ENCODE measurements around the gene ROR2.

ROR2 gene

DNA sequence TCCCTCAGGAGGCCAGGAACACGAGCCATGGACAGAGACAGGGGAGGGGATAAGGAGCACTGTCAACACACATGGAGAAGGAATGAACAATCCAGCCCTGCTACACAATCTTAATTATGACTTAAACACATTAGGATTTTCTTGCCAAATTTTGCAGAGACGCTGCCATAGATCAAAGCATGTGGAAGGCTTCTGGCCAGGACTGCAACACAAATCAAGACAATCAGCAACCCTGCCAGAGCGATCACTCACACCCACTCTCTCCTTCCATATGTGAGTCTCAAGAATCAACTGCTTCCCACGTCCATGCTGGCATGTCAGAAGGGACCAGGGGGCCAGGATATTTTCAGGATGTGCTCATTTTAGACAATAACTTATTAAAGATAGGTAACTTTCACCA is 85.6 kb downstream of the ROR2 start:
- DNase-seq = no peak

- DNase-seq = no peak
These were observed 86.6 kb downstream of the ROR2 start for GRCh38 chr9:91863469-91863868.

GRCh38 chr9:91858213-91859030 is 91.6 kb downstream of the ROR2 start:
- no peak for DNase-seq

DNA sequence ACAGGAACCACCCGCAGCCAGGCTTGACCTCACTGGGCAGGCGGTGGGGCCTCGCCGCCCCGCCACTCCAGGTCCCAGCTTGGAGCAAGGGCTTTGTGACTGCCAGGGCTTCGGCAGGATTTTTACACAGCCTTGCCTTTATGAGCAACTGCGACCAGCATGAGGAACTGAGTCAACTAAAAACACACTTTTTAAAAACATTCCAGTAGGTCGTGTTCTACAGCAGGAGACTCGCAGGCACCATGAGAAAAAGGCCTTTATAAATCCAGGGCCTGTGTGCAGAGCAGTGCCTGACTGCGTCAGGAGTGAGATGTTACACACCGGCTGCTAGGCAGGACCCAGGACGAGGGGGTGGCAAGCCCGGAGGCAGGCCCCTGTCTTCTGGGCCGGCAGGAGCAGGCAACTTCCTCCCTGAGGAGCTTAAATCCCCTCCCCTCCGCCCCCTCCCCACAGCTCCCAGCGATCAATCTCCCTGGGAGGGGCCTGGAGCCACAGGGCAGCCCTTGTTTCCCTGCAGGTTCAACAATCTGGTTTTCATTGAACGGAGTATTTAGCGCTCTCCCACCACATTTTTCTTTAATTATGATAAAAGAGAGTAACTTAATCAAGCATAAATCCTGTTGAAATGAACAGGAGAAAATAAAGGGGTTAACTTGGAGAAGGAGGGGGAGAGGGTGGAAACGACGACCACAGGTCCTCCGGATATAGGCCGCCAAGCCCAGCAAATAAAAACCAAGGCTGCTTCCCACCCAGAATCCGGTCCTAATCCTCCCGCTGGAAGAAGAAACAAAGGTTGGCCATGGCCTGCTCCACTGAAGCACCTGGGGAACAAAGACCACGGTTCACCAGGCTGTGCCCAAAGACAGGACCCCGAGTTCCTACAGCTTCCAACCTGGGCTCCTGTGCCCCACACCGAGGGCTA is 92.5 kb downstream of the ROR2 start:
- DNase-seq = no peak

DNA sequence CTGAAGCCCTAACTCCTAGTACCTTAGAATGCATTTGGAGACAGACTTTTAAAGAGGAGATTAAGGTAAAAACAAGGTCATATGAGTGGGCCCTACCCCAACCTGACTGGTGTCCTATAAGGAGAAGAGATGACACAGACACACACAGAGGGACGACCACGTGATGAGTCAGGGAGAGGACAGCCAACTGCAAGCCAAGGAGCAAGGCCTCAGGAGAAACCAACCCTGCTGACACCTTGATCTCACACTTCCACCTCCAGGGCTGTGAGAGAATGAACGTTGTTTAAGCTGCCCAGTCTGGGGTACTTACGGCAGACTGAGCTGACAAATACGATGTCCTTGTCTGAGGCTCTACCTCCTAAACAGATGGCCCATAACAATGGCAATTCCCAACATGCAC is 93.6 kb downstream of the ROR2 start:
- DNase-seq = no peak

- no peak for DNase-seq
These were observed 94.8 kb downstream of the ROR2 start for GRCh38 chr9:91855196-91855595.

DNA sequence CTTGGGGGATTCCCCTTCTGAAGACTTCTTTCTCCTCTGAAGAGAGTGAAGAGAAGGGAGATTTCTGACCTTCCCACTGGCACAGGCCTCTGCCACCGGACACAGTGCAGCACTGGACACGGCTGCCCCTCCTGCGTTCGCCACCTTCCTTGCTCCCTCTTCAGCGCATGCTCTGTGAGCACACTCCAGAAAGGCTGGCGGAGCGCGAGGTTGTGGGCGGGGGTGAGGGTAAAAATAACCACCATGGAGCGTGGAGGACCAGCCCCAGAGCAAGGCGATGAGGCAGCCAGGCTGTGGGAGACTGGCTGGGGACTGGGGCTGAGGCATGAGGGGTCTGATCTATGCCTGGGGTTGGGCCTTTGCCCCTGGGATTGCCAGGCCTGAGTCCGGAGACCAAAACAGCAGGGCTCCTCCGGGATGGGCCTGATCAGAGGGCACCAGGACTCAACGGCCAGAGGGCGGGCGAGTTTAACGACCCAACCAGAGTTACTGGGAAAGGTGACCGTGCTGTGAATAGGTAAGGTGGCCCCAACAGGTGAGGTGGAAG is 97.2 kb downstream of the ROR2 start:
- no peak for DNase-seq

GRCh38 chr9:91849694-91850093 is 100.3 kb downstream of the ROR2 start:
- no peak for DNase-seq

DNA sequence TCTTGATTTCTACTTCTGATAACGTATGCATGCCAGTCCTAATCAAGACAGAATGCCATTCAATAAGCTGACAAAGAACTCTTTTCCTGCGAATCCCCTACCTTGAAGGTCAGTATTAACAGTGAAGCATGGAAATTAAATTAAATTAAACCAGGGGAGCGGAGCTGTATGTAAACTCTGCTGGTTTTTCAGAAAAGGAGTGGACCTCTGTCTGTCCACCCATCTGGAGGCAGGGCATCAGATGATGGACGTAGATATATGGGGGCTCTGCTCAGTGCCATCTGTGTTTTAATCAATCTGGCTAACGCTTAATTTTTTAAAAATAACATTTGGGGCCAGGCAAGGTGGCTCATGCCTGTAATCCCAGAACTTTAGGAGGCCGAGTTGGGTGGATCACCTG is 101.9 kb downstream of the ROR2 start:
- no peak for DNase-seq

DNA sequence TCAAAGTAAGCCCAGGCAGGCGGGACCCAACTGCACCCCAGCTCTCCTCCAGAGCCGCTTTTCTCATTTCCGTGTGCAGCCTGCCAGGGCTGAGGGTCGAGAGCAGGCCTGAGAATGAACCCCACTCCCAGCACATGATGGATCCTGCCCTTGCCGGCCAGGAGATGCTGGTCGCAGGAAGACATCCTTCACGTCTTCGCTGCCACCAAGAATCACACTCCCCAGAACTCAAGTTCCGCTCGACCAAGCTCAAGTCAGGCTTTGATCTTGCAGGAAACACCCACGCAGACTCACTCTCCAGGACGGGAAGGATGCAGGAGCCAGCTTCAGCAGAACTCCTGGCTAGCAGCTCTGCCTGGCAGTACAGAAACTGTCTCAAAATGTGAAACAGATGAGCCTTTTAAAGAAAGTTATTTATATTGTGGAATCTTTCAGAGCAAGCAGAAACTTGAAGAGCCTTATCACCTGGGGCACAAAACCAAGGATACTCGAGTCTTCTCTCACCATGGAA is 102.4 kb downstream of the ROR2 start:
- no peak for DNase-seq

DNA sequence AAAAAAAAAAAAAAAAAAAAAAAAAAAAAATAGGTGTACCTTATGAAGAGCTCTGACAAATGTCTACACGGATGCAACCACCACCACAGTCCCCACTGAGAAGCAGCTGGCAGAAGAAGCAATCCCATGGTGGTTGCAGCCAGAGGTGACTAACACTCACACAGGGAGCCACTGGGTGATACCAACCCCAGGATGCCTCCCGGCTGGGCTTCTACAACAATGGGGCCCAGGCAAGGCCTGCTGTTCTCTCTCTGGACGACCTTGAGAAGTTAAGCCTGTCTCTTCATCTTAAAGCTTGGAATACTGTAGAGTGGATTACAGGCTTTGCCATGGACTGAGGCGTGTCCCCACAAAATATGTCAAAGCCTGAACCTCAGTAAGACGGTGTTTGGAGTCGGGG is 104.1 kb downstream of the ROR2 start:
- DNase-seq = no peak

- no peak for DNase-seq
These were observed 105.2 kb downstream of the ROR2 start for GRCh38 chr9:91844701-91845291.

DNA sequence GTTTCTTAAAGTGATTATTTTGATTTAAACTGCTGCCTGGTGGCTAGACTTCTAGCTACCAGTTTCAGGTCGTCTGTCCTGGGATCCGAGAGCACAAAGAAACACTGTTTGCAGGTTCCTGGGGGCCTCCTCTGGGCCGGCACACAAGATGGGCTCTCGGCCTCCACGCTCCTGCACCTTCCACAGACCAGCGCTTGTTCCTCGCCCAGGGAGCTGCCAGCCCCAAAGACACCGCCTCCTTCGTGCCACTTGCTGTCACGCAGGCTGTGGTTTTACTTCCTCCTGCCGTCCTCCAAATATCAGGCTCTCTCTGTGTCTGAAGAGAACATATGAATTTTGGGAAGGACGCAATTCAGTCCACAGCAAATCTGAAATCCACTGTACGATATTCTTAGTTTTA is 105.8 kb downstream of the ROR2 start:
- no peak for DNase-seq

GRCh38 chr9:91843623-91844148 is 106.3 kb downstream of the ROR2 start:
- no peak for DNase-seq

DNA sequence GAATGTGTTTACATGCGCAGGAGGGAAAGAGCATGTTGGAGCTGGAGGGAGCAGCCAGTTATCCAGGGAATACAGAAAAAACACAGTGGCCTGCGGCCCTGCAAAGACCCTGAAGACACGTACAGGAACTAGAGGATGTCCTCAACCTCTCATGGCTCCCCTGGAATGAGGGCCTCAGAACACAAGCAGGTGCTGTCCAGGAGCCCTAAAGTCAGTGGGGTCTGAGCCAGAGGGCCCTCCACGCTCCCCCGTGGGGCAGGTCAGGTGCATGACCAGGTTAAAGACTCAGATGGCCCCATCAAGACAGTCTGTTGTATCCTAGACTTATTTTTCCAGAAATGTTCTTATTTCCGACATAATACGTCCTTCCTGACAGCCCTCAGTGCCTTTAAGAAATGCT is 106.9 kb downstream of the ROR2 start:
- DNase-seq = no peak

DNA sequence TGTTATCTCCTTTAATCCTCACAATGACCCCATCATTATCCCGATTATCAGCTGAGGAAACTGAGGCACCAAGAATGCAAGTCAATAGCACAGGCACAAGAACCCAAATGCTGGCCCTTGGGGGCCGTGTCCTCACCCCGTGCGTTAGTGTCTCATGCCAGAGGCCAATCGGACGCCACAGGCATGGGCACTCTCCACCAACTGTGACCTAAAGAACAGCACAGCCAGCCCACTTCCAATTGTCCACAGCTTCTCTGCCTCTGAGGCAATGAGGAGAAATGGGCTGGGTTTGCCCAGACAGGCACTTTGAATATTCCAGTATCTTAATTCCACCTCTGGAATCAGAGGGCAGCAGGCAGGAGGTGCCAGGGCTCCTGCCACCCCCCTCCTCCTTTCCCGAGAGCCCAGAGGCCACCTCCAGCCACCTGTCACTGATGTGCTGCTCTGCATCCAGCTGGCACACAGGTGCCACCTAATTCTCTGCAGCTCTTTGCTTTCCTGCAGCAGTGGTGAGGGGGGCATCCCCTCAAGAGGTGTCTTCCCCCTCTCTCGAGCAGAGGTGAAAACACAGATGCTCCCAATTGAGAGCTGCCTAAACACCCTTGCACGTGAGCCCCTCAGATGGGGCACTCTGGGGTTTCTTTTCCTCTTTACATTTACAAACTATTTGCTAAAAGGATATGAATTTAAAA is 107.5 kb downstream of the ROR2 start:
- no peak for DNase-seq

DNA sequence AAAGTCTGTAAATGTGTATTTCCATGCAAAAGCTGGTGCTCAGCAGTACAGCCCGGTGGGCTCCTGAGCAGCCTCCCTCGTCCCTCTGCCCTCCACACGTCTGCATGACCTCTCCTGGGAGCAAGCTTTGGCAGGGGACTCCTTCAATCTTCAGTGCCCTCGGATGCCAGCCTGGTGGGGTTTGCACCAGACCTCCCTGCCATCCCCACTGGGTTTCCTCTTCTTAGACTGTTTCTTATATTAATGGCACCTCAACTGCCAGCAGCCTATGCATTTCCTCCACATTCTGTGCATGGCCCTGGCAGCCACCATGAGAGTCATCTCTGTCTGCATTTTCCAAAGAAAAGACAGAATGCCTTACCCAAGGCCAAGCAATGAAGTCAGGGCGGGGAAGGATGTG is 108.4 kb downstream of the ROR2 start:
- no peak for DNase-seq

- DNase-seq = no peak
These were observed 109.1 kb downstream of the ROR2 start for GRCh38 chr9:91840882-91841281.

DNA sequence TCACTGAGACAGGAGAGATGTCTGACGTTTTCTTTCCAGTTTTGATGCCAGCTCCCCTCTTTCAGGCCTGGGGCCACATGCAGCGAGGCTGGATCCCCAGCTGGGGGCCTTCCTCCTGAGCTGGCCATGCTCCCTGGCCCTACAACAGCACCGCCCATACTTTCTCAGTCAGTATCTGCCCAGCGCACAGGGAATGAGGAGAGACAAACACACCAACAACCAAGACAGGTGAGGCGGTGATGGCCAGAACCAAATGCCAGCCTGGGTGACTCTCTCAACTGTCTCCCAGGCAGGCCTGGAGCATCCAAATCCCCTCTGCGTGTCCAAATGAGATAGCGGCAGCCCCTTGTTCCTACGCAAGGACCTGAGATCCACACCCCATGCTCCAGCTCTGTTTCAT is 109.6 kb downstream of the ROR2 start:
- no peak for DNase-seq

GRCh38 chr9:91839926-91840465 is 110.0 kb downstream of the ROR2 start:
- DNase-seq = no peak

- peak; percentile 93 for DNase-seq
These were observed 111.9 kb downstream of the ROR2 start for GRCh38 chr9:91837981-91838731.
